ENCODE measurements around the gene GIGYF2.
"Not testable (repeated sequence)": the region's sequence is repeated elsewhere in the genome, so short reads cannot be mapped to it uniquely, and the experiment has no call there.

The GIGYF2 gene

GRCh38 chr2:232831496-232831895 lies 134.4 kb downstream of the GIGYF2 start:
- DNase-seq, result no peak

- DNase-seq, result no peak
Observed at GRCh38 chr2:232833830-232834229, 136.7 kb downstream of the GIGYF2 start.

- no peak for DNase-seq
Observed at GRCh38 chr2:232835687-232836208, 138.6 kb downstream of the GIGYF2 start.

- no peak for DNase-seq
Observed at GRCh38 chr2:232836934-232837333, 139.8 kb downstream of the GIGYF2 start.

- DNase-seq, result no peak
Observed at GRCh38 chr2:232838406-232838874, 141.3 kb downstream of the GIGYF2 start.

GRCh38 chr2:232839411-232840079 lies 142.4 kb downstream of the GIGYF2 start:
- no peak for DNase-seq

- no peak for DNase-seq
Observed at GRCh38 chr2:232842689-232843088, 145.6 kb downstream of the GIGYF2 start.

GRCh38 chr2:232843834-232844233 lies 146.7 kb downstream of the GIGYF2 start:
- DNase-seq, result no peak

- DNase-seq, result no peak
Observed at GRCh38 chr2:232846055-232846454, 148.9 kb downstream of the GIGYF2 start.

- DNase-seq, result no peak
Observed at GRCh38 chr2:232850039-232850438, 152.9 kb downstream of the GIGYF2 start.

GRCh38 chr2:232852081-232852480 lies 154.9 kb downstream of the GIGYF2 start:
- not testable (repeated sequence) for DNase-seq

GRCh38 chr2:232852676-232853075 lies 155.5 kb downstream of the GIGYF2 start:
- no peak for DNase-seq

- DNase-seq, result no peak
Observed at GRCh38 chr2:232854082-232854481, 157.0 kb downstream of the GIGYF2 start.

GRCh38 chr2:232857158-232857563 lies 160.0 kb downstream of the GIGYF2 start:
- DNase-seq, result no peak

- no peak for DNase-seq
Observed at GRCh38 chr2:232859385-232859916, 162.3 kb downstream of the GIGYF2 start.

GRCh38 chr2:232860593-232861241 lies 163.6 kb downstream of the GIGYF2 start:
- no peak for DNase-seq

- no peak for DNase-seq
Observed at GRCh38 chr2:232861353-232861752, 164.2 kb downstream of the GIGYF2 start.

GRCh38 chr2:232863996-232864395 lies 166.9 kb downstream of the GIGYF2 start:
- no peak for DNase-seq

- DNase-seq, result no peak
Observed at GRCh38 chr2:232865165-232865564, 168.0 kb downstream of the GIGYF2 start.

- no peak for DNase-seq
Observed at GRCh38 chr2:232866104-232866503, 169.0 kb downstream of the GIGYF2 start.

- DNase-seq, result no peak
Observed at GRCh38 chr2:232869138-232870017, 172.2 kb downstream of the GIGYF2 start.

GRCh38 chr2:232870018-232870765 lies 173.1 kb downstream of the GIGYF2 start, which contains the start of gene SNORC:
Gene SNORC, plus strand, starts transcription at chr2:232870264. Its CDS starts 78 bp downstream, at chr2:232870342.
- DNase-seq, result no peak

Data from SHP77 (cell line).